Nephron (organoid): ENCODE measurements around the gene FKBP14.

Experiments
- H3K27ac Mint-ChIP-seq, 3 experiments: 2 replicates each; pipeline ENCODE4 v1.8.0; 2020; ENCODE audit warnings: mixed read lengths in 3 of 3, mild to moderate bottlenecking in 2 of 3, moderate library complexity in 1 of 3
- H3K27me3 Mint-ChIP-seq: 2 replicates; pipeline ENCODE4 v1.8.0; 2021; ENCODE audit warnings: low read depth, mild to moderate bottlenecking, moderate library complexity, mixed read lengths
- H3K36me3 Mint-ChIP-seq: 2 replicates; pipeline ENCODE4 v1.8.0; 2020; ENCODE audit warnings: low read depth, mixed read lengths
- H3K4me1 Mint-ChIP-seq: 2 replicates; pipeline ENCODE4 v1.8.0; 2020; ENCODE audit warnings: mixed read lengths
- H3K4me3 Mint-ChIP-seq, 3 experiments: 2 replicates each; pipeline ENCODE4 v1.8.0; 2020; ENCODE audit warnings: mild to moderate bottlenecking in 3 of 3, mixed read lengths in 3 of 3, moderate library complexity in 2 of 3
- H3K9me3 Mint-ChIP-seq: 2 replicates; pipeline ENCODE4 v1.8.0; 2020; ENCODE audit warnings: mixed read lengths
- TF ChIP-seq, protein P1 (sequence below), 3 experiments: fragments of 200-600 bp; sonication (generic); IDR thresholded peaks; one replicate each; pipeline ENCODE4 v1.5.0; 2021; ENCODE audit warnings: antibody characterized with exemption in 3 of 3; ENCODE audit not compliant: unreplicated experiment in 3 of 3

Gene FKBP14, protein sequence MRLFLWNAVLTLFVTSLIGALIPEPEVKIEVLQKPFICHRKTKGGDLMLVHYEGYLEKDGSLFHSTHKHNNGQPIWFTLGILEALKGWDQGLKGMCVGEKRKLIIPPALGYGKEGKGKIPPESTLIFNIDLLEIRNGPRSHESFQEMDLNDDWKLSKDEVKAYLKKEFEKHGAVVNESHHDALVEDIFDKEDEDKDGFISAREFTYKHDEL

DNA sequence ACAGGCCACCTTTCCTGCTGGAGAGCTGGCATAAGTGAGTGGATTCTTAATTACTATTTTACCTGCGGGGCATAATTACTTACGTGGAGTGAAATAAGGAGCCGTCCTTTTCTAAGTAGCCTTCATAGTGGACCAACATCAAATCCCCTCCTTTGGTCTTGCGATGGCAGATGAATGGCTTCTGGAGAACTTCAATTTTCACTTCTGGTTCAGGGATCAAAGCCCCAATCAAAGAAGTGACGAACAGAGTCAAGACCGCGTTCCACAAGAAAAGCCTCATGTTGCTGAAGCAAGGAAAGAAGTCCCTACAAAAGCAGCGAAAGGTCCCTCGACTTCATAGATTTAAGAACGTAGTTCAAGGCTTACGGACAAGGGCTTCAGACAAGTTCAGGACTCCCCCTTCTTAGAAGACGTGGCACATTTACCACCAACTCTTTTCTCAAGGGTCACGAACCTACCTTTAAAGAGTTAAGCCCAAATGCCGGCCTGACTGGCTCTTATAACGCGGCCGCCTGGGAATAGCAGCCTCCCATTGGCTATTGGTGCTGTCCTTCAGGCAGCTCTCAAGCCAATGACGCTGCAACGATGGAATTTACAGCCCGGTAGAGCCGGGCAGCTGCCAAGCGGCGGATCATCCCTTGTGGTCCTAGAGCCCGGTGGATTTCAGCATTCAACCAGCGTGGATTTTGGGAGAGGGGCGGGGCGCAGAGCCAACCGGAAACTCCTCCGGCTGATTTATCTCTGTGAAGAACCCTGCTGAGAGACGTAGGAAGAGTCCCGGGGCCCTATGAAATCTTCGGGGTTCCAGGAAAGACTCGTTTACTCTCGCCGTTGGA lies at the start of gene FKBP14:
Gene FKBP14, minus strand, starts transcription at position 474 of the 836 bp plus-strand sequence. Its CDS starts 194 bp downstream, at position 280.
- Mint-ChIP-seq H3K27ac (peak within 1 kb of the TSS; percentile 96 to 98 (median 98)), H3K9me3 (no peaks in the 10 kb centered on the region), H3K36me3 (peaks cover 4% of the 10 kb centered on the region), H3K27me3 (no peaks in the 10 kb centered on the region), H3K4me1 (peaks cover 47% of the 10 kb centered on the region), H3K4me3 (peak within 1 kb of the TSS in 2 of 3 experiments; percentile 96 to 99)
- TF ChIP-seq, protein P1, sequence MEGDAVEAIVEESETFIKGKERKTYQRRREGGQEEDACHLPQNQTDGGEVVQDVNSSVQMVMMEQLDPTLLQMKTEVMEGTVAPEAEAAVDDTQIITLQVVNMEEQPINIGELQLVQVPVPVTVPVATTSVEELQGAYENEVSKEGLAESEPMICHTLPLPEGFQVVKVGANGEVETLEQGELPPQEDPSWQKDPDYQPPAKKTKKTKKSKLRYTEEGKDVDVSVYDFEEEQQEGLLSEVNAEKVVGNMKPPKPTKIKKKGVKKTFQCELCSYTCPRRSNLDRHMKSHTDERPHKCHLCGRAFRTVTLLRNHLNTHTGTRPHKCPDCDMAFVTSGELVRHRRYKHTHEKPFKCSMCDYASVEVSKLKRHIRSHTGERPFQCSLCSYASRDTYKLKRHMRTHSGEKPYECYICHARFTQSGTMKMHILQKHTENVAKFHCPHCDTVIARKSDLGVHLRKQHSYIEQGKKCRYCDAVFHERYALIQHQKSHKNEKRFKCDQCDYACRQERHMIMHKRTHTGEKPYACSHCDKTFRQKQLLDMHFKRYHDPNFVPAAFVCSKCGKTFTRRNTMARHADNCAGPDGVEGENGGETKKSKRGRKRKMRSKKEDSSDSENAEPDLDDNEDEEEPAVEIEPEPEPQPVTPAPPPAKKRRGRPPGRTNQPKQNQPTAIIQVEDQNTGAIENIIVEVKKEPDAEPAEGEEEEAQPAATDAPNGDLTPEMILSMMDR (IDR thresholded peaks at IDR 0.05; ENCODE audit: unreplicated experiment in 3 of 3) = no peak

DNA sequence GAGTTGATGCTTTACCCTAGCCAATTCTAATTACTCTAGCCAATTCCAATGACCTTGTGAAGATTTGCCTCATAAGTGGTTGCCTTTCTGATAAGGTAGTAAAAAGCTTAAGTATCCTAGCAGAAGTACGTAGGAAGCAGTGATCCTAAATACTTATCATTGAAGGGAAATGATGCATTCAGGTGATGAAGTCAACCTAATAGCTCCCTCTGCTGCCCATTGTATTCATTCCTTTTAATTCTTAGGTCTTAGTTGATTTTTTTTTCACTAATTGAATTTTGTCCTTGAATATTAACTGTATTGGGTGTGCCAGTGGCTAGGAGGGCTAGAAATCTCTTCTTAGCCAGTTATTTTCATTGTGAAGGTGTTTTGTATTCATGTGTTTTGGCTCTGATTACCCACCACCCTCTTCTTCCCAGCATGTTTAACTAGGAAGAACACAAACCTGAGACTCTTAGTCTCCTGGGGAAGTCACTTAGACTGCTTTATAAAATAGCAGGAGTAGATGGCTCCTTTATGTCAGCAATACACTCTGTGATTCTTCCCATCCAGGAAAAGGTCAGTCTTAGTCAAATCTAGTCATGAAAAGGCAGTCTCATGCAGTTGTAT lies 48.0 kb upstream of the FKBP14 start:
- no peak overlapping the region for H3K27ac Mint-ChIP-seq
- no peaks in the 10 kb centered on the region for H3K27me3 Mint-ChIP-seq
- peaks cover 34% of the 10 kb centered on the region for H3K36me3 Mint-ChIP-seq
- no peak overlapping the region for H3K4me3 Mint-ChIP-seq
- peaks cover 11% of the 10 kb centered on the region for H3K4me1 Mint-ChIP-seq
- no peaks in the 10 kb centered on the region for H3K9me3 Mint-ChIP-seq
- TF ChIP-seq, protein P1 (IDR thresholded peaks at IDR 0.05; ENCODE audit: unreplicated experiment in 3 of 3) = peak; percentile 44 to 49 (median 49)

DNA sequence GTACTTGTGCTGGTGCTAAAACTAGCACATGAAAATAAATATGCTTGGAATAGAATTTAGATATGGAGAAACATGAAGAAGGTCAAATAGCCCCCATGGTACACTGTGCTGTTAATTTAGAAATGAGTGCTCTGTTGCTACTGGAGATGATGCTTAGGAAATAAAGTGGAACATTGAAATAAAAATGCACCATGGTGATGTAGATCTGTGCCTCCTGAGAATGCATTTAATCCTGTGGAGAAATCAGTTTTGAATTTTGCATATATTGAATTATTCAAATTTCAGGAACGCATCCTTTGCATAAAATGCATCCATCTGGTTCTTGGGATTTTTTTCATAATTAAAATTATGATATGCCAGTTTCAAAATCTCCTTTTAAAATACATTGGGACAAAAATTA lies 46.2 kb upstream of the FKBP14 start:
- no peak overlapping the region for H3K27ac Mint-ChIP-seq
- H3K4me3 Mint-ChIP-seq = no peak overlapping the region
- no peaks in the 10 kb centered on the region for H3K9me3 Mint-ChIP-seq
- H3K27me3 Mint-ChIP-seq = no peaks in the 10 kb centered on the region
- TF ChIP-seq, protein P1 (IDR thresholded peaks at IDR 0.05; ENCODE audit: unreplicated experiment in 3 of 3) = no peak
- H3K4me1 Mint-ChIP-seq = peaks cover 11% of the 10 kb centered on the region
- H3K36me3 Mint-ChIP-seq = peaks cover 27% of the 10 kb centered on the region

DNA sequence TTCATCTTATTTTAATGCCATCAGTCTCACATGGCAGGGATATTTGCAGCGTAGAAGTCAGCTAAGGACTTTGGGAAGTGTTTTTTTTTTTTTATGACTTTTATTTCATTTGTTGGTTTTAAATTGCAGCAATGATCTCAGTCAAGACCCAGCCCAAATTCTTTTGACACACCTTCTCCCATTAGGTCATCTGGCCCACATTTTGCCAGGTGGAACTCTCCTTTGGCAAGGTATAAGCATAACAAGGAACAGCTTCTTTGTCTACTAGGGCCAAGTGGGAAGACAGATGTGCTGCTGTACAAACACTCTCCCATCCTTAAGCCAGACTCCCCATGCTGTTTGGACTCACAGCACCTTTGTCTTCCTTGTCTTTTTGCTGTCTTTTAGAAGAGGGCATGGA lies 43.5 kb upstream of the FKBP14 start:
- H3K4me1 Mint-ChIP-seq = peaks cover 11% of the 10 kb centered on the region
- H3K36me3 Mint-ChIP-seq = peaks cover 44% of the 10 kb centered on the region
- H3K9me3 Mint-ChIP-seq = no peaks in the 10 kb centered on the region
- no peak overlapping the region for H3K4me3 Mint-ChIP-seq
- H3K27ac Mint-ChIP-seq = no peak overlapping the region
- TF ChIP-seq, protein P1 (IDR thresholded peaks at IDR 0.05; ENCODE audit: unreplicated experiment in 3 of 3) = no peak
- no peaks in the 10 kb centered on the region for H3K27me3 Mint-ChIP-seq

DNA sequence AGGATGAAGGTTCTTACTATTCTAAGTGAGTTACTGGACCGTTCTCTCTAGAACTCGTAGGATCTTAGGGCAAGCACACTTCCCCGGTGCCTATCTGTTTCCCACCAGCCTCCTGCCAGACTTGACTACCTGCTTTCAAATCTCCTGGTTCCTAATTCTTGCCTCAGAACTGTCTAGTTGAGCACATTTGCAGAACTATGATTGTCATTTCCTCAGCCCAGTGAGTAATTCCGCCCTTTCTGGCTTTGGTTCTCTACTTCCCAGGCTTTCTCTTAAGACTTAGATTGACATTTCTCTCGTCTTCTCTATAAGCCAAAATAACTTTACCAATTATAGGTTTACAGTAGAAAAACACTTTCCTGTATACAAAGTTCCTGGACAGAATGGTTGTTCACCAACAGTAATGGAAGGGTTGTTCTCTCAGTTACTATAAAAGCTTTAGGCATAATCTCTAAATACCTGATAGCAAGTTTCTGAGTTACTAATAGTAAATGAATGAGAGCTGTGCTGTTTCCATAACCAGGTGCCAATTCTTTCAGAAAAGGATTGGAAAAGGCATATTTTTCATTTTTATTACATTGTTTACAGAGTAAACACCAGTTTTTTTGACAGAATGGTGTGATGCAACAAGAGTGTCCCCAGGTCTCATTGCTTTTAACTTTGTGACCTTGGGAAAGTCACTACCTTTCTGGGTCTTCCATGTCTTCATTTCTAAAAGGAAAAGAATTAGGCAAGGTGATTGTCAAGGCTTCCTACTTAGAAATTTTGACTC lies 42.8 kb upstream of the FKBP14 start:
- H3K9me3 Mint-ChIP-seq = no peaks in the 10 kb centered on the region
- TF ChIP-seq, protein P1 (IDR thresholded peaks at IDR 0.05; ENCODE audit: unreplicated experiment in 3 of 3) = no peak
- H3K4me1 Mint-ChIP-seq = peaks cover 11% of the 10 kb centered on the region
- H3K27ac Mint-ChIP-seq = no peak overlapping the region
- H3K4me3 Mint-ChIP-seq = no peak overlapping the region
- no peaks in the 10 kb centered on the region for H3K27me3 Mint-ChIP-seq
- H3K36me3 Mint-ChIP-seq = peaks cover 51% of the 10 kb centered on the region
